GM12878 (cell line): ENCODE results near the gene ELF2. TPM values are rescaled to one million over a fixed set of nuclear protein-coding genes. Genes with fewer than 3 reads are reported as not detected.

Experiments
- ATAC-seq: fragments of 200-7000 bp; cut with Tn5 transposase; 3 replicates; pipeline ENCODE4 v1.9.1; 2020; ENCODE audit warnings: mild to moderate bottlenecking, moderate library complexity
- BruUV-seq: library from RNA; stranded (reverse); fragments of 400-500 nt; replicated peaks from 2 replicates; lab custom pipeline; 2021; lab: Mats Ljungman, UMichigan
- CTCF ChIA-PET: fragments of 300-600 bp; sonication (Branson Sonifier 250); formaldehyde crosslinking; extraction: SDS; loops from one replicate; lab custom pipeline; 2021; ENCODE audit warnings: inconsistent platforms; lab: Yijun Ruan, JAX
- POLR2A ChIA-PET: fragments of 350-600 bp; formaldehyde crosslinking; extraction: SDS; loops from one replicate; lab custom pipeline; 2021; ENCODE audit warnings: inconsistent platforms; lab: Charles Lee
- RAD21 ChIA-PET: fragments of 300-600 bp; sonication (Branson Sonifier 250); formaldehyde crosslinking; loops from one replicate; lab custom pipeline; 2023; ENCODE audit warnings: antibody characterized with exemption; ENCODE audit not compliant: unreplicated experiment; lab: Charles Lee
- SMC1A ChIA-PET: fragments of 300-600 bp; sonication (Branson Sonifier 250); formaldehyde crosslinking; loops from one replicate; lab custom pipeline; 2023; ENCODE audit not compliant: unreplicated experiment, uncharacterized antibody; lab: Charles Lee
- DNase-seq: peaks from one replicate; pipeline ENCODE4 v3.0.0-alpha.2; 2011; ENCODE audit warnings: low read depth, low spot score
- FAIRE-seq: peaks from 3 replicates; lab custom pipeline; 2011; peaks lifted over from hg19 to GRCh38; lab: Jason Lieb, UNC
- H2AFZ ChIP-seq: 2 replicates; pipeline ENCODE4 v1.6.0; 2011; ENCODE audit warnings: low read depth, low read length, control low read depth; ENCODE audit not compliant: control insufficient read depth
- H3K27ac ChIP-seq: 2 replicates; pipeline ENCODE4 v1.5.1; 2011; ENCODE audit warnings: control low read depth; ENCODE audit not compliant: control insufficient read depth, insufficient read depth
- H3K27me3 ChIP-seq, 2 experiments: replicated peaks in 1 of 2; 2 replicates each; pipeline versions ENCODE4 v1.6.0 to v1.6.1; 2011; ENCODE audit warnings: low read length in 1 of 2; ENCODE audit not compliant: control insufficient read depth in 2 of 2, insufficient read depth in 2 of 2
- H3K36me3 ChIP-seq, 2 experiments: 2 replicates each; pipeline ENCODE4 v1.5.1; 2011; ENCODE audit warnings: low read length in 1 of 2; ENCODE audit not compliant: control insufficient read depth in 2 of 2, insufficient read depth in 2 of 2
- H3K4me1 ChIP-seq: 2 replicates; pipeline ENCODE4 v1.6.1; 2011; ENCODE audit warnings: mild to moderate bottlenecking, low read length, moderate library complexity, mixed read lengths; ENCODE audit not compliant: control insufficient read depth, insufficient read depth
- H3K4me2 ChIP-seq: 2 replicates; pipeline ENCODE4 v1.6.0; 2011; ENCODE audit warnings: control low read depth; ENCODE audit not compliant: control insufficient read depth, insufficient read depth
- H3K4me3 ChIP-seq: fragments of 200-600 bp; sonication (generic); 2 replicates; pipeline ENCODE4 v1.5.1; 2016
- H3K79me2 ChIP-seq: 2 replicates; pipeline ENCODE4 v1.6.0; 2011; ENCODE audit warnings: low read length; ENCODE audit not compliant: control insufficient read depth, insufficient read depth
- H3K9ac ChIP-seq: 2 replicates; pipeline ENCODE4 v1.8.0; 2011; ENCODE audit warnings: low read length, control low read depth, mixed read lengths; ENCODE audit not compliant: control insufficient read depth, insufficient read depth
- H3K9me3 ChIP-seq: replicated peaks from 3 replicates; pipeline ENCODE4 v1.5.1; 2011; ENCODE audit warnings: mild to moderate bottlenecking, low read length; ENCODE audit not compliant: control insufficient read depth, insufficient read depth
- H4K20me1 ChIP-seq: 2 replicates; pipeline ENCODE4 v1.6.0; 2011; ENCODE audit not compliant: control insufficient read depth, insufficient read depth
- BACH1 ChIP-seq: fragments of 450-650 bp; IDR thresholded peaks from 2 replicates; pipeline ENCODE4 v1.6.1; 2017; ENCODE audit warnings: mild to moderate bottlenecking, borderline replicate concordance
- BMI1 ChIP-seq: fragments of 450-650 bp; IDR thresholded peaks from 2 replicates; pipeline ENCODE4 v1.6.1; 2016; ENCODE audit warnings: mild to moderate bottlenecking, moderate library complexity, borderline replicate concordance
- EP300 ChIP-seq, 2 experiments: fragments of 150-350 bp in 1 of 2; IDR thresholded peaks; 2 replicates each; pipeline ENCODE4 v1.6.1; 2011 to 2012; ENCODE audit warnings: low read depth in 2 of 2, low read length in 2 of 2, borderline replicate concordance in 1 of 2, improper control_type of control experiment in 1 of 2, inconsistent platforms in 1 of 2; ENCODE audit not compliant: control insufficient read depth in 1 of 2
- HDAC2 ChIP-seq: fragments of 200-600 bp; sonication (generic); IDR thresholded peaks from 2 replicates; pipeline ENCODE4 v1.6.1; 2017
- KLF5 ChIP-seq: fragments of 450-650 bp; IDR thresholded peaks from 2 replicates; pipeline ENCODE4 v1.6.1; 2014; ENCODE audit warnings: mild to moderate bottlenecking; ENCODE audit not compliant: partially characterized antibody
- REST ChIP-seq: IDR thresholded peaks from 2 replicates; pipeline ENCODE4 v1.6.1; 2012; ENCODE audit warnings: mild to moderate bottlenecking, low read depth, low read length
- SUZ12 ChIP-seq: fragments of 200-600 bp; sonication (generic); IDR thresholded peaks from one replicate; pipeline ENCODE4 v1.6.1; 2018; ENCODE audit warnings: antibody characterized with exemption, mild to moderate bottlenecking; ENCODE audit not compliant: unreplicated experiment
- ZBTB11 ChIP-seq: fragments of 450-650 bp; formaldehyde crosslinking; IDR thresholded peaks from 2 replicates; pipeline ENCODE4 v1.5.0; 2022; ENCODE audit warnings: mild to moderate bottlenecking, missing genetic modification characterization
- WGBS: methylation state at CpG from one replicate; pipeline ENCODE4 v1.1.6; 2016; ENCODE audit warnings: low lambda C conversion rate; ENCODE audit not compliant: insufficient replicate concordance, insufficient coverage; ENCODE audit errors: missing lambda C conversion rate; 5-methylcytosine and 5-hydroxymethylcytosine counted together
- in situ Hi-C: fragments of 300-500 bp; cut with MboI; formaldehyde crosslinking; loops from 9 replicates; pipeline ENCODE4 v1.14.3; 2018; ENCODE audit warnings: mixed read lengths
- intact Hi-C: fragments of 100-400 bp; cut with micrococcal nuclease; formaldehyde crosslinking; loops from one replicate; pipeline ENCODE4 v1.14.2; 2022; ENCODE audit not compliant: unreplicated experiment
- polyA plus RNA-seq, 11 experiments: library from polyadenylated mRNA; depleted of rRNA in 4 of 11; unstranded in 6 of 11; stranded (reverse) in 5 of 11; fragments of >200 nt; fragmentation: Nextera tagmentation in 4 of 11; fragmentation: Illumina TruSeq in 1 of 11; extraction: Ambion mirVana in 4 of 11; extraction: Trizol in 1 of 11; gene quantifications; 1 replicate in 1 of 11; 2 replicates in 10 of 11; pipeline versions ENCODE4 v1.2.1 to v1.2.3, GENCODE V29; 2011 to 2016; ENCODE audit warnings: inconsistent platforms in 2 of 11, missing spikeins in 2 of 11, low read depth in 1 of 11
- total RNA-seq, 4 experiments: library from RNA; depleted of rRNA in 3 of 4; stranded (reverse); fragments of >200 nt in 3 of 4; fragmentation: Illumina TruSeq in 1 of 4; extraction: Trizol in 1 of 4; gene quantifications; 2 replicates each; pipeline versions ENCODE4 v1.2.1 to v1.2.3, GENCODE V29; 2013 to 2021

Gene ELF2
- total and polyA plus RNA-seq, 10 of the 15 experiments (the other 5 are each of a cell fraction or from before 2014, with no cell fraction given): 10.5 to 30.1 (median 20.5) TPM

- no peaks in the 10 kb centered on the region; the same call in none of the 2 replicates for H4K20me1 ChIP-seq
- H3K9ac ChIP-seq: no peak overlapping the region
- H3K27ac ChIP-seq: no peak overlapping the region
- ATAC-seq (no peak), FAIRE-seq (no peak)
- SMC1A ChIA-PET: interaction anchor here (1.2 kb wide), 1 partner anchor 9 kb away, joined by 8 read pairs; no protein-coding TSS in a partner anchor
- intact Hi-C loops: loop anchor here (10.0 kb wide), 1 partner anchor 496 kb away; no protein-coding TSS in a partner anchor
- in situ Hi-C loops: no loop called here
- RAD21 ChIA-PET: interaction anchor here (1.0 kb wide), 1 partner anchor 8 kb away, joined by 7 read pairs; no protein-coding TSS in a partner anchor
- no peaks in the 10 kb centered on the region for H3K27me3 ChIP-seq
- H3K4me1 ChIP-seq: no peaks in the 10 kb centered on the region
- peaks cover 3 to 12% of the 10 kb centered on the region in 2 experiments for H3K36me3 ChIP-seq
- BruUV-seq: no TSS peak
- no peaks in the 10 kb centered on the region for H3K9me3 ChIP-seq
- no peak overlapping the region for H3K4me2 ChIP-seq
- no peak for TF ChIP-seq BMI1
- TF ChIP-seq, all 136 proteins: peak for 0
- WGBS: 95% methylated on average over 1 of the region's 1 CpG
- H2AFZ ChIP-seq: no peak overlapping the region
- peaks cover 22% of the 10 kb centered on the region for H3K79me2 ChIP-seq
- no peak for DNase-seq
- no peak overlapping the region for H3K4me3 ChIP-seq
- ChIA-PET CTCF (interaction anchor here (0.9 to 1.5 kb wide), 3 partner anchors 9 to 13 kb away, joined by 3 to 5 read pairs (median 4); no protein-coding TSS in a partner anchor), POLR2A (no interaction called here)
These were observed 138.1 kb downstream of the ELF2 start for GRCh38 chr4:139038874-139039443.

- H3K9me3 ChIP-seq: no peaks in the 10 kb centered on the region
- ChIA-PET POLR2A (no interaction called here), RAD21 (no interaction called here), SMC1A (no interaction called here), CTCF (interaction anchor here (1.4 to 2.0 kb wide), 2 partner anchors 12 to 259 kb away, joined by 4 to 5 read pairs; no protein-coding TSS in a partner anchor)
- H2AFZ ChIP-seq: no peak overlapping the region
- no peaks in the 10 kb centered on the region for H3K27me3 ChIP-seq
- BruUV-seq: no TSS peak
- H3K4me1 ChIP-seq: 0 out of 2 replicates have a peak, but pooled peaks cover 3% of the 10 kb centered on the region
- 43% methylated on average over 2 of the region's 2 CpGs for WGBS
- intact Hi-C loops (loop anchor here (10.0 kb wide), 1 partner anchor 498 kb away; no protein-coding TSS in a partner anchor), in situ Hi-C loops (no loop called here)
- H3K36me3 ChIP-seq: peaks cover 0 to 6% of the 10 kb centered on the region in 2 experiments; a peak in 3 of 4 replicates
- no peak for DNase-seq
- no peaks in the 10 kb centered on the region; the same call in 1 of the 2 replicates for H4K20me1 ChIP-seq
- H3K27ac ChIP-seq: no peak overlapping the region
- H3K4me2 ChIP-seq: no peak overlapping the region
- no peak overlapping the region for H3K4me3 ChIP-seq
- FAIRE-seq: no peak
- peaks cover 36% of the 10 kb centered on the region for H3K79me2 ChIP-seq
- H3K9ac ChIP-seq: no peak overlapping the region
- no peak for ATAC-seq
- TF ChIP-seq EP300 (IDR thresholded peaks at IDR 0.05; ENCODE audit: borderline replicate concordance in 1 of 2, control insufficient read depth in 1 of 2, low read depth in 2 of 2, low read length in 2 of 2) (no peak), ZBTB11 (CRISPR knock-in tag) (no peak), BACH1 (no peak), HDAC2 (no peak), KLF5 (no peak), SUZ12 (no peak), REST (no peak)
These were observed 140.1 kb downstream of the ELF2 start for GRCh38 chr4:139036885-139037284.
